ENCODE measurements around the gene GUCY2D.

DNA sequence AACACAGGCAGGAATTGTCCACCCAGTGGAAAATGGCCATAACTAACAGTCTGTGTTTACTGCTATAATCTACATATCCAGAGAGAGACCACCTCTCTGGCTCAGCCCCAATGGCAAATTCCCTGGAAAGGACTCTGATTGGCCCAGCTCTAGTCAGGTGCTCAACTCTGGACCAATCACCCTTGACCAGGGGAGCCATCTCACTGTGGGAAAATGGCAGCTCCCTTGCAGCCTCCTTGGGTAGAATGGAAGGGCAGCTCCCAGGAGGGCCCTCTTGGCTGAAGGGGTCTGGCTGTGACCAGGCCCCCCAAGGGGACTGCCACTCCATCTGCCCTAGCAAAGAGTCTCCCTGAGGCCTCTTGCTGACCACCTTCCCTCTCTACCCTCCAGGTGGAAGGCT is 39.6 kb downstream of the GUCY2D start:
- TF ChIP-seq POLR2A (IDR thresholded peaks at IDR 0.05): no peak
- TF ChIP-seq, protein P1, sequence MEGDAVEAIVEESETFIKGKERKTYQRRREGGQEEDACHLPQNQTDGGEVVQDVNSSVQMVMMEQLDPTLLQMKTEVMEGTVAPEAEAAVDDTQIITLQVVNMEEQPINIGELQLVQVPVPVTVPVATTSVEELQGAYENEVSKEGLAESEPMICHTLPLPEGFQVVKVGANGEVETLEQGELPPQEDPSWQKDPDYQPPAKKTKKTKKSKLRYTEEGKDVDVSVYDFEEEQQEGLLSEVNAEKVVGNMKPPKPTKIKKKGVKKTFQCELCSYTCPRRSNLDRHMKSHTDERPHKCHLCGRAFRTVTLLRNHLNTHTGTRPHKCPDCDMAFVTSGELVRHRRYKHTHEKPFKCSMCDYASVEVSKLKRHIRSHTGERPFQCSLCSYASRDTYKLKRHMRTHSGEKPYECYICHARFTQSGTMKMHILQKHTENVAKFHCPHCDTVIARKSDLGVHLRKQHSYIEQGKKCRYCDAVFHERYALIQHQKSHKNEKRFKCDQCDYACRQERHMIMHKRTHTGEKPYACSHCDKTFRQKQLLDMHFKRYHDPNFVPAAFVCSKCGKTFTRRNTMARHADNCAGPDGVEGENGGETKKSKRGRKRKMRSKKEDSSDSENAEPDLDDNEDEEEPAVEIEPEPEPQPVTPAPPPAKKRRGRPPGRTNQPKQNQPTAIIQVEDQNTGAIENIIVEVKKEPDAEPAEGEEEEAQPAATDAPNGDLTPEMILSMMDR (IDR thresholded peaks at IDR 0.05): no peak
